Sigmoid colon (tissue), 7 donors: Measurements from ENCODE around the gene MED16. TPM values are rescaled to one million over a fixed set of nuclear protein-coding genes. Genes with fewer than 3 reads are reported as not detected.
A peak's percentile ranks its signal among the peaks of the same experiment; 100 is the strongest.
"Not testable (repeated sequence)": the region's sequence is repeated elsewhere in the genome, so short reads cannot be mapped to it uniquely, and the experiment has no call there.

ENCODE experiments used
- DNase-seq: peaks from one replicate; pipeline ENCODE4 v3.0.0-alpha.2; 2019
- H3K27ac ChIP-seq, 4 donors: fragments of 200-600 bp; sonication (generic); one replicate each; pipeline ENCODE4 v1.5.1; 2016 to 2019; ENCODE audit warnings: mild to moderate bottlenecking in 1 of 4
- H3K27me3 ChIP-seq, 3 donors: fragments of 200-600 bp; sonication (generic); one replicate each; pipeline ENCODE4 v1.5.1; 2019; ENCODE audit warnings: mild to moderate bottlenecking in 1 of 3
- H3K36me3 ChIP-seq, 4 donors: fragments of 200-600 bp; sonication (generic); one replicate each; pipeline ENCODE4 v1.5.1; 2016 to 2019
- H3K4me1 ChIP-seq, 4 donors: fragments of 200-600 bp; sonication (generic); one replicate each; pipeline ENCODE4 v1.5.1; 2017 to 2019
- H3K4me3 ChIP-seq, 4 donors: fragments of 200-600 bp; sonication (generic); one replicate each; pipeline ENCODE4 v1.5.1; 2017 to 2019; ENCODE audit warnings: mild to moderate bottlenecking in 2 of 4, moderate library complexity in 1 of 4
- H3K9me3 ChIP-seq, 4 donors: fragments of 200-600 bp in 3 of 4; sonication (generic) in 3 of 4; one replicate each; pipeline versions ENCODE4 v1.5.1 to v1.6.1; 2013 to 2019
- EP300 ChIP-seq, 4 donors: sonication (generic); formaldehyde crosslinking; IDR thresholded peaks; one replicate each; pipeline ENCODE4 v1.6.1; 2017; ENCODE audit warnings: antibody characterized with exemption in 4 of 4
- POLR2A ChIP-seq, 2 donors: fragments of 450-650 bp; IDR thresholded peaks; one replicate each; pipeline ENCODE4 v1.6.1; 2016; ENCODE audit warnings: antibody characterized with exemption in 2 of 2, mild to moderate bottlenecking in 2 of 2, moderate library complexity in 2 of 2
- POLR2AphosphoS5 ChIP-seq, 4 donors: sonication (generic); formaldehyde crosslinking; IDR thresholded peaks; one replicate each; pipeline ENCODE4 v1.6.1; 2017; ENCODE audit warnings: antibody characterized with exemption in 4 of 4
- WGBS, 2 donors: extraction: QIAGEN DNeasy Blood & Tissue Kit; methylation state at CpG; one replicate each; pipeline ENCODE4 v1.1.7; 2013; 5-methylcytosine and 5-hydroxymethylcytosine counted together
- intact Hi-C: fragments of 100-400 bp; cut with DNase I; formaldehyde crosslinking; loops from one replicate; pipeline ENCODE4 v1.15.1; 2023
- polyA plus RNA-seq, 3 donors: library from polyadenylated mRNA; stranded (reverse); fragments of 200-250 nt; gene quantifications; one replicate each; pipeline ENCODE4 v1.2.3, GENCODE V29; 2013
- total RNA-seq, 4 donors: library from RNA; depleted of rRNA; stranded (reverse); fragments of >200 nt; gene quantifications; one replicate each; pipeline ENCODE4 v1.1.0, GENCODE V29; 2016
- TF ChIP-seq, protein P1 (sequence below), 4 experiments: fragments of 450-650 bp in 3 of 4; fragments of 200-600 bp in 1 of 4; IDR thresholded peaks; one replicate each; pipeline ENCODE4 v1.5.1; 2016 to 2019; ENCODE audit warnings: antibody characterized with exemption in 4 of 4, mild to moderate bottlenecking in 3 of 4, moderate library complexity in 2 of 4
- donor health status: healthy with polysubstance abuse.
- donor health status: Bipolar disorder and iron deficiency.
- donor health status: healthy.

MED16 gene
- total and polyA plus RNA-seq, 7 donors, result 22.4 to 62.5 (median 33.2) TPM

GRCh38 chr19:855142-855541 is 37.8 kb downstream of the MED16 start:
- 83 to 89% methylated on average over 12 of the region's 12 CpGs for WGBS, 2 donors

GRCh38 chr19:854549-854948 is 38.4 kb downstream of the MED16 start:
- TF ChIP-seq POLR2A (IDR thresholded peaks at IDR 0.05) (no peak), POLR2AphosphoS5 (IDR thresholded peaks at IDR 0.05) (no peak), EP300 (IDR thresholded peaks at IDR 0.05) (no peak)
- TF ChIP-seq, protein P1, sequence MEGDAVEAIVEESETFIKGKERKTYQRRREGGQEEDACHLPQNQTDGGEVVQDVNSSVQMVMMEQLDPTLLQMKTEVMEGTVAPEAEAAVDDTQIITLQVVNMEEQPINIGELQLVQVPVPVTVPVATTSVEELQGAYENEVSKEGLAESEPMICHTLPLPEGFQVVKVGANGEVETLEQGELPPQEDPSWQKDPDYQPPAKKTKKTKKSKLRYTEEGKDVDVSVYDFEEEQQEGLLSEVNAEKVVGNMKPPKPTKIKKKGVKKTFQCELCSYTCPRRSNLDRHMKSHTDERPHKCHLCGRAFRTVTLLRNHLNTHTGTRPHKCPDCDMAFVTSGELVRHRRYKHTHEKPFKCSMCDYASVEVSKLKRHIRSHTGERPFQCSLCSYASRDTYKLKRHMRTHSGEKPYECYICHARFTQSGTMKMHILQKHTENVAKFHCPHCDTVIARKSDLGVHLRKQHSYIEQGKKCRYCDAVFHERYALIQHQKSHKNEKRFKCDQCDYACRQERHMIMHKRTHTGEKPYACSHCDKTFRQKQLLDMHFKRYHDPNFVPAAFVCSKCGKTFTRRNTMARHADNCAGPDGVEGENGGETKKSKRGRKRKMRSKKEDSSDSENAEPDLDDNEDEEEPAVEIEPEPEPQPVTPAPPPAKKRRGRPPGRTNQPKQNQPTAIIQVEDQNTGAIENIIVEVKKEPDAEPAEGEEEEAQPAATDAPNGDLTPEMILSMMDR (IDR thresholded peaks at IDR 0.05), result no peak
- H3K4me1 ChIP-seq, result peaks cover 0 to 27% (median 22%) of the 10 kb centered on the region in 4 donors
- H3K4me3 ChIP-seq, result no peak overlapping the region
- H3K27me3 ChIP-seq, result peaks cover 25 to 69% (median 38%) of the 10 kb centered on the region in 3 donors
- no peaks in the 10 kb centered on the region for H3K36me3 ChIP-seq
- no peaks in the 10 kb centered on the region for H3K9me3 ChIP-seq
- DNase-seq, result no peak
- WGBS, 2 donors, result 70 to 74% methylated on average over 6 of the region's 6 CpGs
- H3K27ac ChIP-seq, result no peak overlapping the region
- intact Hi-C loops, result loop anchor here (5.0 kb wide), 1 partner anchor 57 kb away; the partner anchor contains the start of gene PTBP1

More at GRCh38 chr19:855142-855541, 37.8 kb downstream of the MED16 start:
- Histone ChIP-seq H3K27ac (no peak overlapping the region), H3K4me3 (no peak overlapping the region), H3K27me3 (peaks cover 29 to 75% (median 44%) of the 10 kb centered on the region in 3 donors), H3K9me3 (no peaks in the 10 kb centered on the region), H3K4me1 (peaks cover 0 to 29% (median 23%) of the 10 kb centered on the region in 4 donors), H3K36me3 (no peaks in the 10 kb centered on the region)
- intact Hi-C loops, result loop anchor here (5.0 kb wide), 1 partner anchor 83 kb away; no protein-coding TSS in a partner anchor
- no peak for DNase-seq
- TF ChIP-seq EP300 (IDR thresholded peaks at IDR 0.05) (no peak), POLR2A (IDR thresholded peaks at IDR 0.05) (no peak), POLR2AphosphoS5 (IDR thresholded peaks at IDR 0.05) (no peak)
- TF ChIP-seq, protein P1 (IDR thresholded peaks at IDR 0.05), result no peak

GRCh38 chr19:853614-854220 is 39.3 kb downstream of the MED16 start:
- H3K4me1 ChIP-seq, result peaks cover 0 to 29% (median 21%) of the 10 kb centered on the region in 4 donors
- intact Hi-C loops, result loop anchor here (5.0 kb wide), 1 partner anchor 56 kb away; the partner anchor contains the start of gene PTBP1
- not testable (repeated sequence) for DNase-seq, H3K4me3 ChIP-seq, H3K9me3 ChIP-seq, H3K27ac ChIP-seq, H3K36me3 ChIP-seq
- peaks cover 20 to 61% (median 30%) of the 10 kb centered on the region in 3 donors for H3K27me3 ChIP-seq
- WGBS, 2 donors, result 70 to 80% methylated on average over 12 of the region's 17 CpGs

DNA sequence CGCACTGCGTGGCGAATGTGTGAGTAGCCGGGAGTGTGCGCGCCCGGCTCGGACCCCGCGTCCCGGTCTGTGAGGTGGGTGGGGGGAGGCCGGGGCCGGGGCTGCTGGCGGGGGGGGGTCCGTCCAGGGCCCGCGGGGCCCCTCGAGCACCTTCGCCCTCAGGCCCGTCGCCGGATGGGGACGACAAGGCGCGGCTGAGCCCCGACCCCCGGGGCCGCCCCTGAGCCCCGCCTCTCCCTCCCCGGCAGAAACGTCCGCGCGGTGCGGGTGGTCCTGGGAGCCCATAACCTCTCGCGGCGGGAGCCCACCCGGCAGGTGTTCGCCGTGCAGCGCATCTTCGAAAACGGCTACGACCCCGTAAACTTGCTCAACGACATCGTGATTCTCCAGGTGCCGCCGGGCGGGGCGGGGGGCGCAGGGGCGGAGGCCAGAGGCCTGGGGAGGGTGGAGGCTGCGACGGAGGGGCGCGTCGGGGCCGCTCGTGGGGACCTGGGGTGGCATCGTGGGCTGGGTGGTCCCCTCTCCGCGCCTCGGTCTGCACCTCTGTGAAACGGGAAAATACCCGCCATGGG is 39.9 kb downstream of the MED16 start:
- TF ChIP-seq, protein P1 (IDR thresholded peaks at IDR 0.05), result no peak
- H3K27ac ChIP-seq, result no peak overlapping the region
- WGBS, 2 donors, result 29 to 33% methylated on average over 67 of the region's 67 CpGs
- H3K9me3 ChIP-seq, result no peaks in the 10 kb centered on the region
- intact Hi-C loops, result loop anchor here (5.0 kb wide), 1 partner anchor 56 kb away; the partner anchor contains the start of gene PTBP1
- peaks cover 0 to 35% (median 25%) of the 10 kb centered on the region in 4 donors for H3K4me1 ChIP-seq
- H3K4me3 ChIP-seq, result peak overlapping the region in 2 of 4 donors; percentile 7 to 12
- no peaks in the 10 kb centered on the region for H3K36me3 ChIP-seq
- peaks cover 15 to 61% (median 29%) of the 10 kb centered on the region in 3 donors for H3K27me3 ChIP-seq
- DNase-seq, result no peak
